Adrenal gland (tissue), 5 donors: ENCODE data around the gene NAT8L.
"Not testable (repeated sequence)": the region's sequence is repeated elsewhere in the genome, so short reads cannot be mapped to it uniquely, and the experiment has no call there.

ENCODE experiments used
- CTCF ChIP-seq, 6 experiments: fragments of 450-650 bp in 4 of 6; fragments of 200-600 bp in 2 of 6; sonication (generic) in 1 of 6; IDR thresholded peaks; 1 replicate in 5 of 6; 2 replicates in 1 of 6; pipeline versions ENCODE4 v1.5.1 to v1.8.0; 2016 to 2021; ENCODE audit warnings: antibody characterized with exemption in 6 of 6, mild to moderate bottlenecking in 2 of 6, moderate library complexity in 1 of 6
- POLR2A ChIP-seq, 2 donors: fragments of 450-650 bp; IDR thresholded peaks; one replicate each; pipeline ENCODE4 v1.6.1; 2017; ENCODE audit warnings: antibody characterized with exemption in 2 of 2, mild to moderate bottlenecking in 2 of 2, moderate library complexity in 1 of 2
- donor health status: DM: no; HTN: no; CAD: no.

- not testable (repeated sequence) for TF ChIP-seq CTCF, POLR2A (IDR thresholded peaks at IDR 0.05)
These were observed 32.0 kb upstream of the NAT8L start for GRCh38 chr4:2027120-2027519.
